Osteoblast (primary cell): Measurements from ENCODE around the gene R3HCC1L. TPM values are rescaled to one million over a fixed set of nuclear protein-coding genes. Genes with fewer than 3 reads are reported as not detected.
A peak's percentile ranks its signal among the peaks of the same experiment; 100 is the strongest.

Experiments
- DNase-seq: peaks from one replicate; pipeline ENCODE4 v3.0.0; 2011; ENCODE audit warnings: low spot score, mixed read lengths; ENCODE audit not compliant: insufficient read length; ENCODE audit errors: missing footprints
- H2AFZ ChIP-seq: 2 replicates; pipeline ENCODE4 v1.6.0; 2011; ENCODE audit warnings: mild to moderate bottlenecking, low read length
- H3K27ac ChIP-seq: 2 replicates; pipeline ENCODE4 v1.5.1; 2011; ENCODE audit warnings: mild to moderate bottlenecking, low read depth, low read length, moderate library complexity
- H3K27me3 ChIP-seq: 2 replicates; pipeline ENCODE4 v1.6.0; 2012; ENCODE audit warnings: mild to moderate bottlenecking, control low read depth, inconsistent platforms, low read length, moderate library complexity; ENCODE audit not compliant: insufficient read depth
- H3K36me3 ChIP-seq: 2 replicates; pipeline ENCODE4 v1.5.1; 2011; ENCODE audit warnings: mild to moderate bottlenecking, low read length, control low read depth, moderate library complexity; ENCODE audit not compliant: insufficient read depth
- H3K4me1 ChIP-seq: 2 replicates; pipeline ENCODE4 v1.5.1; 2011; ENCODE audit warnings: mild to moderate bottlenecking, low read length, control low read depth, moderate library complexity; ENCODE audit not compliant: insufficient read depth
- H3K4me2 ChIP-seq: 2 replicates; pipeline ENCODE4 v1.6.0; 2011; ENCODE audit warnings: mild to moderate bottlenecking, low read length; ENCODE audit not compliant: insufficient read depth
- H3K4me3 ChIP-seq: fragments of 200-600 bp; sonication (generic); 3 replicates; pipeline ENCODE4 v1.5.1; 2012; ENCODE audit warnings: mild to moderate bottlenecking, low read length, inconsistent platforms; ENCODE audit not compliant: insufficient read depth
- H3K79me2 ChIP-seq: 2 replicates; pipeline ENCODE4 v1.6.0; 2012; ENCODE audit warnings: mild to moderate bottlenecking, low read length, control low read depth, inconsistent platforms; ENCODE audit not compliant: insufficient read depth
- H3K9me3 ChIP-seq: 2 replicates; pipeline ENCODE4 v1.5.1; 2011; ENCODE audit warnings: low read depth, low read length, control low read depth
- H4K20me1 ChIP-seq: 2 replicates; pipeline ENCODE4 v1.6.0; 2012; ENCODE audit warnings: mild to moderate bottlenecking, low read length, control low read depth; ENCODE audit not compliant: insufficient read depth
- CTCF ChIP-seq: IDR thresholded peaks from 2 replicates; pipeline ENCODE4 v1.5.1; 2011; ENCODE audit warnings: mild to moderate bottlenecking, low read depth, low read length, moderate library complexity; ENCODE audit errors: extremely low read depth
- total RNA-seq: library from RNA; depleted of rRNA; stranded (reverse); fragments of >200 nt; gene quantifications from 2 replicates; pipeline ENCODE4 v1.2.3, GENCODE V29; 2012

Gene R3HCC1L
- total RNA-seq, 1 donor: 15.9 TPM

- Histone ChIP-seq H3K4me2 (no peak overlapping the region), H3K4me1 (no peaks in the 10 kb centered on the region), H3K27me3 (no peaks in the 10 kb centered on the region), H3K79me2 (no peaks in the 10 kb centered on the region), H3K9me3 (no peaks in the 10 kb centered on the region), H3K27ac (no peak overlapping the region), H3K36me3 (peaks cover 54% of the 10 kb centered on the region), H3K4me3 (no peak overlapping the region), H2AFZ (no peak overlapping the region), H4K20me1 (peaks cover 5% of the 10 kb centered on the region)
- TF ChIP-seq CTCF: no peak
- DNase-seq: no peak
These were observed 122.2 kb downstream of the R3HCC1L start for GRCh38 chr10:98256692-98257091.

GRCh38 chr10:98257198-98257597, 122.7 kb downstream of the R3HCC1L start:
- H3K4me1 ChIP-seq: no peaks in the 10 kb centered on the region

GRCh38 chr10:98257961-98258360, 123.5 kb downstream of the R3HCC1L start:
- TF ChIP-seq CTCF: no peak

More at GRCh38 chr10:98257198-98257597, 122.7 kb downstream of the R3HCC1L start:
- Histone ChIP-seq H2AFZ (no peak overlapping the region), H4K20me1 (peaks cover 5% of the 10 kb centered on the region), H3K36me3 (peaks cover 52% of the 10 kb centered on the region), H3K79me2 (no peaks in the 10 kb centered on the region), H3K27me3 (no peaks in the 10 kb centered on the region), H3K27ac (no peak overlapping the region), H3K4me3 (no peak overlapping the region), H3K4me2 (no peak overlapping the region), H3K9me3 (no peaks in the 10 kb centered on the region)
- no peak for DNase-seq
- TF ChIP-seq CTCF: no peak

GRCh38 chr10:98258683-98259454, 124.4 kb downstream of the R3HCC1L start:
- no peak overlapping the region for H2AFZ ChIP-seq
- H3K36me3 ChIP-seq: peaks cover 52% of the 10 kb centered on the region
- H3K4me2 ChIP-seq: no peak overlapping the region
- H3K27ac ChIP-seq: no peak overlapping the region
- peak; percentile 90 for DNase-seq
- TF ChIP-seq CTCF: no peak
- no peaks in the 10 kb centered on the region for H3K4me1 ChIP-seq
- H3K4me3 ChIP-seq: no peak overlapping the region
- peaks cover 8% of the 10 kb centered on the region for H4K20me1 ChIP-seq
- H3K27me3 ChIP-seq: no peaks in the 10 kb centered on the region
- H3K79me2 ChIP-seq: no peaks in the 10 kb centered on the region
- H3K9me3 ChIP-seq: no peaks in the 10 kb centered on the region

More at GRCh38 chr10:98257961-98258360, 123.5 kb downstream of the R3HCC1L start:
- Histone ChIP-seq H3K27ac (no peak overlapping the region), H3K4me2 (no peak overlapping the region), H3K4me3 (no peak overlapping the region), H3K36me3 (peaks cover 50% of the 10 kb centered on the region), H3K79me2 (no peaks in the 10 kb centered on the region), H3K9me3 (no peaks in the 10 kb centered on the region), H4K20me1 (peaks cover 5% of the 10 kb centered on the region), H2AFZ (no peak overlapping the region), H3K4me1 (no peaks in the 10 kb centered on the region), H3K27me3 (no peaks in the 10 kb centered on the region)
- no peak for DNase-seq
